ENCODE measurements around the gene DNMT3B.
"Not testable (repeated sequence)": the region's sequence is repeated elsewhere in the genome, so short reads cannot be mapped to it uniquely, and the experiment has no call there.

Gene DNMT3B

GRCh38 chr20:32792316-32792715 is 30.1 kb downstream of the DNMT3B start:
- TF ChIP-seq POLR2A (IDR thresholded peaks at IDR 0.05; ENCODE audit: low read depth, low read length): no peak
- no peak for DNase-seq (ENCODE audit: insufficient read length, low spot score)
- no peak for FAIRE-seq

DNA sequence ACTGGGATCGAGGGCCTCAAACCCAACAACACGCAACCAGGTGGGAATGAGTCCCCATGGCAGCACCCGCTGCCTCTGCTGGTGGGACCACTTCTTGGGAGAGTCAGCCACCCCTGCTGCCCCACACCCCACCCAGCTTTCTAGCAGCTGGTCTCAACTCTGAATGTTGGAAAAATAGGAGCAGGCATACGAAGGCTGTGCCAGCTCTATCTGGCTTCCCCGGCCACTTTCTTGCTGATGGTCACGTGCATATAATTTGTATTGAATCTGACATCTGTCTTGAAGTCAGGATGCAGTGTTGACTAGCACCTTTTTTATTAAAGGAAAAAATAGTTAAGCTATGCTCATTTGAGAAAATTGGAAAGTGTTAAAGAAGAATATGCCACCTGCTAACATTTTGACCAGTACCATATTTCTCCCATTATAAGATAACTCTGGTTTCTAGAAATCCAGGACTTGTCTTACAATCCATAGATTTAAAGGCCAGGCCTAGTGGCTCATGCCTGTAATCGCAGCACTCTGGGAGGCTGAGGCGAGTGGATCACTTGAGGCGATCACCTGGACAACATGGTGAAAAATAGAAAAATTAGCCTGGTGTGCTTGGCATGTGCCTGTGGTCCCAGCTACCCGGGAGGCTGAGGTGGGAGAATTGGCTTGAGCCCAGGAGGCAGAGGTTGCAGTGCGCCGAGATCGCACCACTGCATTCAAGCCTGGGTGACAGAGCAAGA is 30.7 kb downstream of the DNMT3B start:
- no peak for DNase-seq (ENCODE audit: insufficient read length, low spot score)
- no peak for FAIRE-seq
- TF ChIP-seq POLR2A (IDR thresholded peaks at IDR 0.05; ENCODE audit: low read depth, low read length): no peak

DNA sequence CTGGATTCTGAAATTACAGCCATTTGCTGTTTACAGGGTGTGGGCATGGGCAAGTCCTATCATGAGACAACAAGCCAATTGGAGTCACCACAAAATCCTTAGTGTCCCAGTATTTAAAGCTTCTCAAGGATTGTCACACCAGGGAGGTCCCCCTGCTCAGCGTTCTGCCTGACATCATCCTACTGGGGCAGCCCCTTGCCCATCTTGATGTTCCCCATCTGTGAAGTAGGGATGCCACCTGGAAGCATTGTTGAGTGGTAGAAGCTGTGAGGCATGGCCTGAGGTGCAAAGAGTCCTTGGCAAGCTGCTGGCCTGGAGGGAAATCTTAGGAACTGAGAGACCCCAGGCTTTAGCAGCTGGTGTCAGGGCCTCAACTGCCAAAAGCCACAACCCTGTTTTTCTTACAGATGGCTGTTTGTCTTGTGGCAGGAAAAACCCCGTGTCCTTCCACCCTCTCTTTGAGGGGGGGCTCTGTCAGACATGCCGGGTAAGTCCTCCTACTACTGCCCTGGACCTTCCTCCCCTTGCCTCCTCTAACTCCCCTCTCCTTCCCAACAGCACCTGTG is 34.3 kb downstream of the DNMT3B start:
- no peak for TF ChIP-seq POLR2A (IDR thresholded peaks at IDR 0.05; ENCODE audit: low read depth, low read length)
- DNase-seq (ENCODE audit: insufficient read length, low spot score) (no peak), FAIRE-seq (no peak)

DNA sequence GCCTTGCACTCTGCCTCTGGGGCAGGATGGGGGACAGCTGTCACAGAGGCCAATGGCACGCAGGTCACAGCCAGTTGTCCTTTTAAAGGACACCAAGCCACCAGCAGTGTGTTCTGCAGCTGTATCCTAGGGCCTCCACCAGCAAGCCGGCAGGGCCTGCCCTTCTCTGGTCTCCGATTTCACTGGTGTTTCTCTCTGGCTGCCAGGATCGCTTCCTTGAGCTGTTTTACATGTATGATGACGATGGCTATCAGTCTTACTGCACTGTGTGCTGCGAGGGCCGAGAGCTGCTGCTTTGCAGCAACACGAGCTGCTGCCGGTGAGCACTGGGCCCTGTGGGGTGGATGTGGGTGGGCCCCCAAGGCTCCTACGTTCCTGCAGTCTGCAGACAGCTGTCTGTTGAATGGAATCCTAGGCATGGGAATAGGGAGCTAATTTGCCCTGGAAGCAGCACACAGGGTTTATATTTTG is 34.8 kb downstream of the DNMT3B start:
- TF ChIP-seq POLR2A (IDR thresholded peaks at IDR 0.05; ENCODE audit: low read depth, low read length): no peak
- DNase-seq (ENCODE audit: insufficient read length, low spot score) (no peak), FAIRE-seq (no peak)

DNA sequence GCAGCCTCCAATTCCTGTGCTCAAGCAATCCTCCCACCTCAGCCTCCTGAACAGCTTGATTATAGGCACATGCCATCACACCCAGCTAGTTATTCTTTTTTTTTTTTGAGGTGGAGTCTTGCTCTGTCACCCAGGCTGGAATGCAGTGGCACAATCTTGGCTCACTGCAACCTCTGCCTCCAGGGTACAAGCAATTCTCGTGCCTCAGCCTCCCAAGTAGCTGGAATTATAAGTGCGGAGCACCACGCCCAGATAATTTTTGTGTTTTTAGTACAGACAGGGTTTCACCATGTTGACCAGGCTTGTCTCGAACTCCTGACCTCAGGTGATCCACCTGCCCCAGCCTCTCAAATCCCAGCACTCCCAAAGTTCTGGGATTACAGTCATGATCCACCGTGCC is 35.4 kb downstream of the DNMT3B start:
- DNase-seq (ENCODE audit: insufficient read length, low spot score); FAIRE-seq: not testable (repeated sequence)

- FAIRE-seq: no peak
- no peak for TF ChIP-seq POLR2A (IDR thresholded peaks at IDR 0.05; ENCODE audit: low read depth, low read length)
- DNase-seq (ENCODE audit: insufficient read length, low spot score): no peak
Measured at GRCh38 chr20:32798046-32798981, 36.1 kb downstream of the DNMT3B start.

DNA sequence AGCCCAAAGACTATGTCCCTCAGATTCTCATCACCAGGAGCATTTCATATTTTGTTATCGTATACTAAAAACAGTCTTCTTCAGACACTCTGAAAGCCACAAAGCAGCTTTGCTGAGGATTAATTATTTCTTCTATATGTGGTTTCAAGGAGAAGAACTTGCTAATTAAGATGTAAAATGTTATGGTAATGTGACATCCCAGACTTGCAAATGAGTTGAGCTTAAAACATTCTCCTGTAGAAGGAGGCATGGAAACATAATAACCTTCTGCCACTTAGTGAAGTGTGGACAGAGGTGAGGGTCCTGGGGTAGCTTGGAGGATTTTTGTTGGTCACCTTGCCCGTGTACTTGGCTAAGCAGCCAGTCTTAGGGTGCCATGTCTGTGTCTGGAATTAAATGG is 40.9 kb downstream of the DNMT3B start:
- FAIRE-seq: no peak
- TF ChIP-seq POLR2A (IDR thresholded peaks at IDR 0.05; ENCODE audit: low read depth, low read length): no peak
- DNase-seq (ENCODE audit: insufficient read length, low spot score): no peak

GRCh38 chr20:32804022-32804715 is 42.0 kb downstream of the DNMT3B start:
- no peak for DNase-seq (ENCODE audit: insufficient read length, low spot score)
- no peak for FAIRE-seq
- TF ChIP-seq POLR2A (IDR thresholded peaks at IDR 0.05; ENCODE audit: low read depth, low read length): no peak

GRCh38 chr20:32804817-32805216 is 42.6 kb downstream of the DNMT3B start:
- FAIRE-seq (no peak), DNase-seq (ENCODE audit: insufficient read length, low spot score) (no peak)
- TF ChIP-seq POLR2A (IDR thresholded peaks at IDR 0.05; ENCODE audit: low read depth, low read length): no peak

DNA sequence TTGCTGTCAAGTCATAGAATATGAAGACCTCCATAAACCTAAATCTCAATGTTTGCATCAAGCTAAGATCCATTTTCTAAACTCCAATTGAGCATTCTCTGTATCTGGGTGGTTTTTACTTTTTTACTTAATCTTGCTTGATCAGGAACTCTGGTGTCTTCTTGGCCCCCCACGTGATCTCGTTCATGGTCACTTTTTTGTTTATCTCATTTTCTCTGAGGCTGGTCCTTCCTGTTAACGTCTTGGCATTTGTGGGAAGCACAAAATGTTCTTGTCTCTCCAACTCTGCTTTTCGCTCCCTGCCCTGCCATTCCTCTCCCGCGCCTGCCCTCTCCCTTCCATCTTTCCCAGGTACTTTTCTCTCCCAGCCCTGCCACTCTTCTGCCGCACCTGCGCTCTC is 43.5 kb downstream of the DNMT3B start:
- no peak for FAIRE-seq
- DNase-seq (ENCODE audit: insufficient read length, low spot score): no peak
- no peak for TF ChIP-seq POLR2A (IDR thresholded peaks at IDR 0.05; ENCODE audit: low read depth, low read length)

DNA sequence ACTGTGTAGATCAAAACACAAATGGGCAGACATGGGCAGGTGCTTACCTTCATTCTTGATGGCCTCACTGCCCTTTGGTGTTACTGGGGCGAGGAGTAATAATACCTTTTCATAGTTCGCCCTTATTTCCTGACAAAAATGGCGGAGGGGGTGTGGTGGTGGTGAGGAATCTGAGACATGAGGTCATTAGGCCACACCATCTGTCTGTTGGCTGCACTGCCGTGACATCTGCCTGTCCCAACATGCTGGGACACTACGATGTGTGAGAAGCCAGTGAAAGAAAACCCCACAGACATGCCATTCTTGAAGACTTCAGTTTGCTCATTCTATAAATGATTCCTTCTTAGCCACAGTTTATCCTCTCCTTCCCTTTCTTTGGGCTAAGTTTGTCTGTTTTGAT is 44.2 kb downstream of the DNMT3B start:
- DNase-seq (ENCODE audit: insufficient read length, low spot score): no peak
- no peak for TF ChIP-seq POLR2A (IDR thresholded peaks at IDR 0.05; ENCODE audit: low read depth, low read length)

DNA sequence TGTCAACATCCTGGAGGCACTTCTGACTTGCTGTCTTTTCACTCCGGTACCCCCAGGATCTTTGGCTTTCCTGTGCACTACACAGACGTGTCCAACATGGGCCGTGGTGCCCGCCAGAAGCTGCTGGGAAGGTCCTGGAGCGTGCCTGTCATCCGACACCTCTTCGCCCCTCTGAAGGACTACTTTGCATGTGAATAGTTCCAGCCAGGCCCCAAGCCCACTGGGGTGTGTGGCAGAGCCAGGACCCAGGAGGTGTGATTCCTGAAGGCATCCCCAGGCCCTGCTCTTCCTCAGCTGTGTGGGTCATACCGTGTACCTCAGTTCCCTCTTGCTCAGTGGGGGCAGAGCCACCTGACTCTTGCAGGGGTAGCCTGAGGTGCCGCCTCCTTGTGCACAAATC is 45.5 kb downstream of the DNMT3B start:
- FAIRE-seq: no peak

More for the DNA sequence above, 44.2 kb downstream of the DNMT3B start:
- FAIRE-seq: no peak

GRCh38 chr20:32808438-32808837 is 46.3 kb downstream of the DNMT3B start:
- DNase-seq (ENCODE audit: insufficient read length, low spot score): no peak
- FAIRE-seq: no peak
- no peak for TF ChIP-seq POLR2A (IDR thresholded peaks at IDR 0.05; ENCODE audit: low read depth, low read length)

More for the DNA sequence above, 45.5 kb downstream of the DNMT3B start:
- DNase-seq (ENCODE audit: insufficient read length, low spot score): no peak
- no peak for TF ChIP-seq POLR2A (IDR thresholded peaks at IDR 0.05; ENCODE audit: low read depth, low read length)

- FAIRE-seq (no peak), DNase-seq (ENCODE audit: insufficient read length, low spot score) (no peak)
- no peak for TF ChIP-seq POLR2A (IDR thresholded peaks at IDR 0.05; ENCODE audit: low read depth, low read length)
Measured at GRCh38 chr20:32809907-32810306, 47.7 kb downstream of the DNMT3B start.
